Measurements from ENCODE around the gene OPHN1. TPM values are rescaled to one million over a fixed set of nuclear protein-coding genes. Genes with fewer than 3 reads are reported as not detected.
A peak's percentile ranks its signal among the peaks of the same experiment; 100 is the strongest.

The OPHN1 gene
- total RNA-seq, 2 donors from 2014 or later = 2.5 to 4.3 TPM

DNA sequence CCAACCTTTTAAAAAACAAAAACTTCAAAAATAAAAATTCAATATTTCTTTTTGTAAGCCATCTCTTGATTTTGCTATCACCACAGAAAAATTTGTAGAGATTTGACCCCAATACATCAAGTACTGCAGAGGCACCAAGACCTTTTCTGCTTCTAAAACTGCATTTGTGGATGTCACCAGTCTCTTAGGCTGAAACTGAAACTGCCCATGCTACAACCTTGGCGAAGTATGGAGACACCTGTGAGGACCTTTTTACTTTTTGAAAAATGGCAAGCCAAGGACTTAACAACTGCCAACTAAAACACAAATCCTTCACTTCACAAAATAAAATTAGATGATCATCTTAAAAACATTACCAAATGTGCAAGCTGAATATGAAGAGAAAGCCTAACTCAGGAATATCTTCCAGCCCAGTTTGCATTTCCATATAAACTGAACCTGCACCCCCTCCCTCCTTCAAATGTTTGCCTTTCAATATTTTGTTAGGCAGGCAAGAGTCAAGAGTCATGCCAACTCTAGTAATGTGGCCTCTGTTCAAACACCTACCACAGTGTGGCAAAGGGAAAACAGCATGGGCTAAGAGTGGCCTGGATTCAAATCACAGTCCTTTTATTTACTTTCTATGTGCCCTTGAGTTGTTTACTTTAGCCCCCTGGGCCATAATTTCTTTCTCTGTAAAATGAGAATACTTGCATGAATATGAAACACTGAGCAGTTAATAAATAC, 389.4 kb downstream of the OPHN1 start:
- Histone ChIP-seq H3K9me3 (no peaks in the 10 kb centered on the region), H3K27me3 (no peaks in the 10 kb centered on the region)
- TF ChIP-seq, protein P1, sequence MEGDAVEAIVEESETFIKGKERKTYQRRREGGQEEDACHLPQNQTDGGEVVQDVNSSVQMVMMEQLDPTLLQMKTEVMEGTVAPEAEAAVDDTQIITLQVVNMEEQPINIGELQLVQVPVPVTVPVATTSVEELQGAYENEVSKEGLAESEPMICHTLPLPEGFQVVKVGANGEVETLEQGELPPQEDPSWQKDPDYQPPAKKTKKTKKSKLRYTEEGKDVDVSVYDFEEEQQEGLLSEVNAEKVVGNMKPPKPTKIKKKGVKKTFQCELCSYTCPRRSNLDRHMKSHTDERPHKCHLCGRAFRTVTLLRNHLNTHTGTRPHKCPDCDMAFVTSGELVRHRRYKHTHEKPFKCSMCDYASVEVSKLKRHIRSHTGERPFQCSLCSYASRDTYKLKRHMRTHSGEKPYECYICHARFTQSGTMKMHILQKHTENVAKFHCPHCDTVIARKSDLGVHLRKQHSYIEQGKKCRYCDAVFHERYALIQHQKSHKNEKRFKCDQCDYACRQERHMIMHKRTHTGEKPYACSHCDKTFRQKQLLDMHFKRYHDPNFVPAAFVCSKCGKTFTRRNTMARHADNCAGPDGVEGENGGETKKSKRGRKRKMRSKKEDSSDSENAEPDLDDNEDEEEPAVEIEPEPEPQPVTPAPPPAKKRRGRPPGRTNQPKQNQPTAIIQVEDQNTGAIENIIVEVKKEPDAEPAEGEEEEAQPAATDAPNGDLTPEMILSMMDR (IDR thresholded peaks at IDR 0.05) = no peak

DNA sequence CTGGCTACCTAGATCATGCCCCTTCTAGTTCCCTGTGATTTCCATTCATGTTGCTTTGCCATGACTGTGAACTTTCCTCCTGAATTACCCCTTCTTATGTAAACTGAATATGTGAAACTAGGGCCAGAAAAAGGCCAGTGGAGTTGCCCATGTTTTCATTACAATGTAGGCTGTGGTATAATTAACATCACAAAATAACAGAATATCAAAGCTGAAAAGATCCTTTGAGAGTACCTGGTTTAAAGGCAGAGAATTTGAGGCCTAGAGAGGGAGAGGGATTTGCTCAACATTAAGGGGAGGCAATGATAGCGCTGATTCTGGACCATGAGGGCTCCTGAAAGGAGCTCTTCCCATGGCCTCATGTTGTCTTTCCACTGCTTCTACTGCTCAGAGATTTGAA, 392.2 kb downstream of the OPHN1 start:
- H3K27me3 ChIP-seq = no peaks in the 10 kb centered on the region
- no peaks in the 10 kb centered on the region for H3K36me3 ChIP-seq
- no peak for DNase-seq (ENCODE audit: low spot score)
- no peaks in the 10 kb centered on the region for H3K4me1 ChIP-seq
- H3K4me3 ChIP-seq = no peak overlapping the region
- no peak overlapping the region for H3K27ac ChIP-seq
- TF ChIP-seq, protein P1 (IDR thresholded peaks at IDR 0.05) = no peak
- peaks cover 0 to 1% of the 10 kb centered on the region in 2 donors for H3K9me3 ChIP-seq

More for the DNA sequence above, 389.4 kb downstream of the OPHN1 start:
- Histone ChIP-seq H3K27ac (no peak overlapping the region), H3K4me1 (no peaks in the 10 kb centered on the region), H3K36me3 (no peaks in the 10 kb centered on the region), H3K4me3 (no peak overlapping the region)
- no peak for DNase-seq (ENCODE audit: low spot score)

DNA sequence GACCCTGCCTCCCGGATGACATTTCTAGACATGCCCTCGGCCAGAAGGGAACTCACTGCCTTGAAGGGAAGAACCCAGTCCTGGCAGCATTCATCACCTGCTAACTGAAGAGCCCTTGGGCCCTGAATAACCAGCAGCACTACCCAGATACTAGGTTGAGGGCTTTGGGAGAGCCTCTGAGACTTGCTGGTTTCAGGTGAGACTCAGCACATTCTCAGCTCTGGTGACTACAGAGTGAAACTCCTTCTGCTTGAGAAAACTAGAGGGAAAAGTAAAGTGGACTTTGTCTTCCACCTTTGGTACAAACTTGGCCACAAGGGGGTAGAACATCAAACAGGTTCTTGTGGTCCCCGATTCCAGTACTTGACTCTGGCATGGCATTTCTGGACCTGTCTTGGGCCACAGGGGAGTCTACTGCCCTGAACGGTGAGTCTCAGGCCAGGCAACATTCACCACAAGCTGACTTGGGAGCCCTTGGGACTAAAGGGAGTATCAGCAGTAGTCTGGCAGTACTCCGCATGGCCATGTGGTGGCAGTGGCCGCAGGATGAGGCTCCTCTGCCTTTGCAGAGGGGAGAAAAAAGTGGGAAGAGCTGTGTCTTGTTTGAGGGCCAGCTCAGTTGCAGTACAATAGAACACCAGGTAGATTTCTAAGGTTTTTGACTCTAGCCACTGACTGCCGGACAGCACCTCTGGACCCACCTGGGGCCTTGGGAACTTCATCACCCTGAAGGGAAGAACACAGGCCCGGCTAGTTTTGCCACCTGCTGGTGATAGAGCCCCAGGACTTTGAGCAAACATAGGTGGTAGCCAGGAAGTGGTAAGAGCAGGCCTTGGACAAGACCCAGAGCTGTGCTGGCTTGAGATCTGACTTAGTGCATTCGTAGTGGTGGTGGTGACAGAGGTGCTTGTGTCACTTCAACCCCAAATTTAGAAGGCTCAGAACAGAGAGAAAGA, 414.8 kb downstream of the OPHN1 start:
- DNase-seq (ENCODE audit: low spot score) = no peak
- no peak overlapping the region for H3K27ac ChIP-seq
- no peaks in the 10 kb centered on the region for H3K27me3 ChIP-seq

DNA sequence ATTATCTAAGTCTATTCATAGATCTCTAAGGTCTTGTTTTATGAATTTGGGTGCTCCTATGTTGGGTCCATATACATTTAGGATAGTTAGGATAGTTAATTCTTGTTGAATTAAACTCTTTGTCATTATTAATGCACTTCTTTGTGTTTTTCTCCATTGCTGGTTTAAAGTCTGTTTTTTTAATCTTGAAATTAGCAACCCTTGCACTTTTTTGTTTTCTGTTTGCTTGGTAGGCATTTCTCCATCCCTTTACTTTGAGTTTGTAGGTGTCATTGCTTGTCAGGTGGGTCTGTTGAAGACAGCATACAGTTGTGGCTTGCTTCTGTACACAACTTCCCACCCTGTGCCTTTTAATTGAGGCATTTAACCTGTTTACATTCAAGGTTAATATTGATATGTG, 434.8 kb downstream of the OPHN1 start:
- H3K4me3 ChIP-seq = no peak overlapping the region
- no peak overlapping the region for H3K27ac ChIP-seq
- peaks cover 0 to 45% of the 10 kb centered on the region in 2 donors for H3K9me3 ChIP-seq
- H3K36me3 ChIP-seq = no peaks in the 10 kb centered on the region
- TF ChIP-seq, protein P1 (IDR thresholded peaks at IDR 0.05) = no peak
- H3K27me3 ChIP-seq = no peaks in the 10 kb centered on the region
- DNase-seq (ENCODE audit: low spot score) = no peak
- H3K4me1 ChIP-seq = no peaks in the 10 kb centered on the region

More for the DNA sequence above, 414.8 kb downstream of the OPHN1 start:
- H3K4me1 ChIP-seq = no peaks in the 10 kb centered on the region
- TF ChIP-seq, protein P1 (IDR thresholded peaks at IDR 0.05) = peak in 1 of 2 donors; percentile 49
- no peak overlapping the region for H3K4me3 ChIP-seq
- peaks cover 0 to 10% of the 10 kb centered on the region in 2 donors for H3K9me3 ChIP-seq
- H3K36me3 ChIP-seq = no peaks in the 10 kb centered on the region

Other genes starting within 250 kb of the OPHN1 start
- gene YIPF6, start 65.6 kb upstream of the OPHN1 start, total RNA-seq = 10 to 100 TPM; 20.1 to 23.4 TPM
- 10 to 100 TPM in 1 of 2 donors, 1 to 10 TPM in 1; 8.3 to 14.6 TPM for gene STARD8, start 214.2 kb upstream of the OPHN1 start, total RNA-seq